ENCODE data around the gene LOXHD1. TPM values are rescaled to one million over a fixed set of nuclear protein-coding genes. Genes with fewer than 3 reads are reported as not detected.

Gene LOXHD1
- total RNA-seq, 4 donors from 2014 or later, result 1.7 to 4.9 (median 3.2) TPM

GRCh38 chr18:46629361-46629760 lies 27.7 kb downstream of the LOXHD1 start:
- TF ChIP-seq CTCF (IDR thresholded peaks at IDR 0.05), result no peak
- ATAC-seq (ENCODE audit: low FRiP score), result no peak

GRCh38 chr18:46628206-46628605 lies 28.8 kb downstream of the LOXHD1 start:
- DNase-seq (ENCODE audit: low spot score) (no peak), ATAC-seq (ENCODE audit: low FRiP score) (no peak)
- TF ChIP-seq CTCF (IDR thresholded peaks at IDR 0.05), result no peak

More at GRCh38 chr18:46629361-46629760, 27.7 kb downstream of the LOXHD1 start:
- no peak for DNase-seq (ENCODE audit: low spot score)

GRCh38 chr18:46627136-46627535 lies 29.9 kb downstream of the LOXHD1 start:
- DNase-seq (ENCODE audit: low spot score), result no peak
- TF ChIP-seq CTCF (IDR thresholded peaks at IDR 0.05), result no peak

GRCh38 chr18:46625069-46625468 lies 32.0 kb downstream of the LOXHD1 start:
- no peak for ATAC-seq (ENCODE audit: low FRiP score)
- no peak for DNase-seq (ENCODE audit: low spot score)

More at GRCh38 chr18:46627136-46627535, 29.9 kb downstream of the LOXHD1 start:
- ATAC-seq (ENCODE audit: low FRiP score), result no peak

GRCh38 chr18:46624127-46624526 lies 32.9 kb downstream of the LOXHD1 start:
- DNase-seq (ENCODE audit: low spot score) (no peak), ATAC-seq (ENCODE audit: low FRiP score) (peak; percentile 58)
- no peak for TF ChIP-seq CTCF (IDR thresholded peaks at IDR 0.05)

More at GRCh38 chr18:46625069-46625468, 32.0 kb downstream of the LOXHD1 start:
- TF ChIP-seq CTCF (IDR thresholded peaks at IDR 0.05), result no peak

GRCh38 chr18:46623541-46623940 lies 33.5 kb downstream of the LOXHD1 start:
- no peak for TF ChIP-seq CTCF (IDR thresholded peaks at IDR 0.05)
- ATAC-seq (ENCODE audit: low FRiP score), result peak; percentile 22
- no peak for DNase-seq (ENCODE audit: low spot score)

- no peak for ATAC-seq (ENCODE audit: low FRiP score)
- TF ChIP-seq CTCF (IDR thresholded peaks at IDR 0.05), result no peak
These were observed 34.0 kb downstream of the LOXHD1 start for GRCh38 chr18:46622999-46623398.

More at GRCh38 chr18:46622999-46623398, 34.0 kb downstream of the LOXHD1 start:
- DNase-seq (ENCODE audit: low spot score), result no peak
